Coronary artery (tissue), 2 donors: ENCODE results near the gene NRAP.

Experiments
- DNase-seq: peaks from one replicate; pipeline ENCODE4 v3.0.0-alpha.2; 2017; ENCODE audit warnings: low spot score
- H3K27ac ChIP-seq, 2 donors: fragments of 200-600 bp; sonication (generic); one replicate each; pipeline ENCODE4 v1.5.1; 2016 to 2019
- H3K4me3 ChIP-seq: fragments of 200-600 bp; sonication (generic); 2 replicates; pipeline ENCODE4 v1.5.1; 2016; ENCODE audit warnings: mild to moderate bottlenecking, moderate library complexity
- CTCF ChIP-seq: fragments of 200-600 bp; sonication (generic); IDR thresholded peaks from one replicate; pipeline ENCODE4 v1.5.1; 2019; ENCODE audit warnings: antibody characterized with exemption

NRAP gene

GRCh38 chr10:113562704-113563103, 101.1 kb downstream of the NRAP start:
- Histone ChIP-seq H3K27ac (no peak overlapping the region), H3K4me3 (no peak overlapping the region)
- no peak for DNase-seq
- TF ChIP-seq CTCF, result no peak

- H3K4me3 ChIP-seq, result no peak overlapping the region
- no peak overlapping the region for H3K27ac ChIP-seq
- TF ChIP-seq CTCF, result no peak
- DNase-seq, result no peak
Measured at GRCh38 chr10:113562069-113562468, 101.8 kb downstream of the NRAP start.

GRCh38 chr10:113561214-113561613, 102.6 kb downstream of the NRAP start:
- TF ChIP-seq CTCF, result no peak
- H3K4me3 ChIP-seq, result no peak overlapping the region
- no peak overlapping the region for H3K27ac ChIP-seq
- no peak for DNase-seq

GRCh38 chr10:113560071-113560470, 103.8 kb downstream of the NRAP start:
- DNase-seq, result no peak
- no peak overlapping the region for H3K27ac ChIP-seq
- no peak overlapping the region for H3K4me3 ChIP-seq
- TF ChIP-seq CTCF, result no peak

- H3K27ac ChIP-seq, result peak overlapping the region in 1 of 2 donors; percentile 19
- TF ChIP-seq CTCF, result no peak
- DNase-seq, result no peak
- H3K4me3 ChIP-seq, result peak overlapping the region; percentile 4
Measured at GRCh38 chr10:113557903-113558321, 105.9 kb downstream of the NRAP start.

GRCh38 chr10:113557424-113557862, 106.4 kb downstream of the NRAP start:
- no peak for TF ChIP-seq CTCF
- no peak for DNase-seq
- Histone ChIP-seq H3K4me3 (peak overlapping the region; percentile 4), H3K27ac (peak overlapping the region in 1 of 2 donors; percentile 19)

DNA sequence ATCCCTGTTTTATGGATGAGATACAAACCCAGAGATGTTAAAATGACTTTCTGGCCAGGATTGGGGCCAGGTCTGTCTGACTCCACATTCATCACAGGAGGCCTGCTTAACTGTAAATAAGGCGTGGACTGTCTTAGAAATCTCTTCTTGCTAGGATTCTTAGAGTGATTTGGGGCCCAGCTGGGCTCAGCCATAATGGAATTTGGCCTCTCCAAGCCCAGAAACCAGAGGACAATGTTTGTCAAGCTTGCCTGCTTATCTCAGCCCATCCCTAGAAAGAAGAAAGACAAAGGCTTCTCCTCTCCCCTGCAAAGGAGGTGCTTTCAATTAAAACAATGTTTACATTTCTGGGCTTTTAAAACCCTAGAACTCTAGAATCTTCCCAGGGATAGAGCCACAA, 108.1 kb downstream of the NRAP start:
- H3K4me3 ChIP-seq, result no peak overlapping the region
- TF ChIP-seq CTCF, result no peak
- no peak overlapping the region for H3K27ac ChIP-seq
- DNase-seq, result no peak
